T-helper 22 cell (primary cell): ENCODE results near the gene TOP3B.
A peak's percentile ranks its signal among the peaks of the same experiment; 100 is the strongest.

Experiments used
- DNase-seq: peaks from one replicate; pipeline ENCODE4 v3.0.0-alpha.2; 2020; ENCODE audit warnings: low read depth

Gene TOP3B

GRCh38 chr22:21961886-21962654 is 20.5 kb downstream of the TOP3B start:
- no peak for DNase-seq

DNA sequence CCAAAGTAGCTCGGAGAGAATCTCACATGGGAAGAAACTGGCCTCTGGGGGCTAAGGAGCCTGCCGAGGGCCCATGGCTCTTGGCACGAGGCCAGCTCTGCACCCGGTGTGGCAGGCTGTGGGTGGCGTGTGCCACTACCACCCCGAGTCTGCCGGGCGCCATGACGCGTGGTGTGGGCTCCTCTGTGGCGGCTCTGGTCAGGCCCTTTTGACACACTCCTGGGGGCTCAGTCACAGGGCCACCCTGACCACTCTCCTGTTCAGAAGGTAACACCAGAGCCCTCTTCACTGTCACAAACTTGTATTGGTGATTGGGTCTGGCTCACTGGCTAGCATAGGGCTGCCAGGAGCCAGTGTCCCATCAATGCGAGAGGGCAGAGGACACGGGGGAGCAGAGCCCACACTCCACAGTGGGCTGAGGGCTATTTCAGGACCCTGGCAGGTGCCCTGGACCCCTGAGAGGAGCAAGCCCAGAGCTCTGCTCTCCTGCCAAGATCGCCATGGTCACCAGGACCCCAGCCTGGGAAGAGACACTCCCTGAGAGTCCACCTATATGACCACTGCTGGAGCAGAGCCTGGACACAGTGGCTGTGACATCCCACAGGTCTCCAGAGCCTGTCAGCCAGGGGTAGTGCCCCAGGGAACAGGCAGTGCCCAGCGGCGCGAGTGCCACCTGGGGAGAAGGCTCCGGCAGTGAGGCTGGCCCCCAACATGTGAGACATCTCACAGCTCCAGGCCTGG is 21.3 kb downstream of the TOP3B start:
- DNase-seq: no peak

DNA sequence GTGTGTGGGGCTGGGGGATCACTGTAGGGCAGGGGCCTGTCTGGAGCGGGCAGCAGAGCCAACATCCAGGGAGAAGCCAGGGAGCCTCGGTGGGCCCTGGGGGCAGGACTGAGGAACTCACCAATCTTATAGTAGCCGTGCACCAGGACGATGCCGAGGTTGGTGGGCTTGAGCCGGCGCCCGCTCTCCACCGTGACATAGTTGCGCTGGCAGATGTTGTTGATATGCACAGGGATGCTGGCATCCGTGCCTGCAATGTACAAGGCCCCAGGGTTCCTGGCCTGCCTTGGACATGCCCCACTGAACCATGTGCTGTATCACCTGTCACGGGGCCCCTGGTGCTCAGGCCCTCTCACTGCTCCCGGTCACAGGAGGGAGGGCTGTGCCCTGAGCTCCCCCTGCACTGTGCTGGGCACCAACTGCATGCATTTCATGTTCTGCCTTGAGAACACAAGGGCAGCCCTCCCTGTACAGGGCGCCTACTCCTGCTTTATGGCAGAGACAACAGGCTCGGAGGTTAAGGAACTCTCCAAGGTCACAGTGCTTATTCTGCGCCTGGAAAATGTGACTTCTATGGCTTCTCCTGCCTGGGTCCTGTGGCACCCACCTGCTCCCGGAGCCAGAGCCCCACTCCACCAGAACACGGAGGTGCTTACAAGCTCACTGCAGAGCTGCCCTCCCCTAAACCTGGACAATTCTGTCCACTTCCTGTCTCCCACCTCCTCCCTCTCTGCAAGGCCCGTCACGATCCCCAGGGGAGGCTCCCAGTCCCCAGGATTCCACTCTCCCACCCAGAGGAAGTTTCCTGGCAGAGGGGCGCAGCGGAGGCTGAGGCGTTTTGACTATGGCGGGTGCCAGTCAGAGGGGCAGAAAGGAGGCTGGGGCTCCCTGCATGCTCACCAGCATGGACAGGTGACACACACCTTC is 22.1 kb downstream of the TOP3B start:
- no peak for DNase-seq

- no peak for DNase-seq
Measured at GRCh38 chr22:21959274-21960074, 23.1 kb downstream of the TOP3B start.

DNA sequence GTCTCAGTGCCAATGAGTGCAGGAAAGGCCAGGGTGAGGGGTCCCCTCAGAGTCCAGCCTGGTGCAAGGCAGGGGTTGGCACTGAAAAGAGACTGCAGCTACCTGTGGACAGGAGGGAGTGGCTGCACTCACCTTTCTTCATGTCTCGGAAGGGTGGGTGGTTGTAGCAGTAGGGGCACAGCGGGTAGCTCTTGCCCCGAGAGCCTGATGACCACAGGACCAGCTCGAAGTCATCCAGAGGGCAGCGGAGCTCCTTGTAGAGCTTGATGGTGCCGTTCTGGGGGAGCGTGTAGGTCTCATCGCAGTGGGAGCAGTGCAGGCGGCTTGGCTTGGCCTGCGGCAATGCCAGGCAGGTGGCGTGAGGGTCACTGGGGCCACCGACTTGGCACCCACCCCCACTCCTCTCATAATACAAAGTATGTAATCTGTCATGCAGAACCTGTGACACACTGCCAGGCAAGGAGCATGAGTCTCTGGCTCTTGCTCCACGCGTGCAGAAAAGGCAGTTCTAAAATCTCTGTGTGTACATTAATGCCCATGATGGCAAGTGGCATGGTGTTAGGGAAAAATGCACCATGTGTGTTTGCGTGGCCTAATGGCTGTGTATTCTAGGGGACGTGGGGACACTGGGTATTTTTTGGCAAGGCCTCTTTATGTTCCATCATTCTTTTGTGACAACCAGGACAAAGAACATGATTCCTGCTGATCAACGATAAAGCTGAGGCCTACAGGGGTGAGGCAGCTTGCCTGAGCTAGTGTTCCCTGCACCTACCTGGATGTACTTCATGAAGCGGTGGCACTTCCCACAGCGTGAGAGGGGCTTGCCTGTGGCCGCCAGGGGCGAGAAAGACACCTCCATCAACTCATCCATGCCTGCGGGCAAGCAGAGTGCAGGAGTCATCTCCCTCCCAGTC is 24.0 kb downstream of the TOP3B start:
- DNase-seq: no peak

DNA sequence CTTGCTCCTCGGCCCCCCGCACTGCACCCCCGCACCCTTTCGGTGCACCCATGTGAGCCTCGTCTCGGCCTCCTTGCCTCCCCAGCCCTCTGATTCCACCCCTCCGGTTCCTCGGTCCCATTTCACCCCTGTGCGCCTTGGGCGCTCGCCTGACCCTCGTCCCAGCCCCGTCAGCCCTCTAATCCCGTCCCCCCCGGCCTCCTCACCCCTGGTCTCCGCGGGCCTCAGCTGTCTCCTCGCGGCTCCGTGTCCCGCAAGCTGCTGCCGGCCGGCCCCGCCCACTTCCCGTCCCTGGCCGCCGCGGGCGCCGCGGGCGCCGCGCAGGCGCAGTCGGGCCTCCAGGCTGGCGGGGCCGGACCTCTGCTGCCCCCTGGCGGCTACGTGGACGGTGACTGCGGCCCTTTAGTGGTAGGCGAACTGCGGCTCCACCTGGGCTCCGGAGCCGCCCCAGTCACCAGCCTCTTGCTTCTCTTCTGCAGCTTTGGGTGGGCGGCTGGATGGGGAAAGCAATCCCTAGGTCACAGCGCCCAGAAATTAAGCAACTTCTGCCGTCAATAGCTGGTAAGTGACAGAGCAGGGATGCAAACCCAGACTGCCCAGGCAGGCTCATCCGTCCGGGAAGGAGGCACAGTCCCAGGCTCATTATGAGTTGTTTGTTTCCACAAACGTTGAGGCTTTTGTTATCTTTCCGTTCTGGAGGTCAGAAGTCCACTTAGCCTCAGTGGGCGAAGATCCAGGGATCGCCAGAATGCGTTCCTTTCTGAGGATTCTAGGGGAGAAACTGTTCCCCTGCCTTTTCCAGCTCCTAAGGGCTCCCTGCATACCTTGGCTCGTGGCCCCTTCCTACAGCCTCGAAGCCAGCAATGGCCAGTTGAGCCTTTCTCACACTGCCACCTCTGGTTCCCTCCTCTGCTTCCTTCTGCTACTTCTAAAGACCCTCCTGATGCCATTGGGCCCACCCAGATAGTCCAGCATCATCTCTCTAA is 29.7 kb downstream of the TOP3B start, which contains the start of gene PPM1F:
Gene PPM1F, minus strand, starts transcription at position 263 of the 986 bp plus-strand sequence. CDS start 6,800 bp downstream, outside the sequence.
- DNase-seq: peak; percentile 75

- DNase-seq: no peak
Measured at GRCh38 chr22:21951931-21952465, 30.6 kb downstream of the TOP3B start.

- no peak for DNase-seq
Measured at GRCh38 chr22:21951062-21951461, 31.5 kb downstream of the TOP3B start.

- no peak for DNase-seq
Measured at GRCh38 chr22:21949948-21950347, 32.6 kb downstream of the TOP3B start.

- DNase-seq: no peak
Measured at GRCh38 chr22:21949569-21949918, 33.0 kb downstream of the TOP3B start.

GRCh38 chr22:21948824-21949568 is 33.6 kb downstream of the TOP3B start:
- no peak for DNase-seq

- DNase-seq: no peak
Measured at GRCh38 chr22:21948390-21948789, 34.2 kb downstream of the TOP3B start.

GRCh38 chr22:21947040-21948014 is 35.3 kb downstream of the TOP3B start:
- DNase-seq: no peak

- no peak for DNase-seq
Measured at GRCh38 chr22:21946262-21946925, 36.2 kb downstream of the TOP3B start.

- no peak for DNase-seq
Measured at GRCh38 chr22:21945453-21946261, 36.9 kb downstream of the TOP3B start.

GRCh38 chr22:21944871-21945270 is 37.7 kb downstream of the TOP3B start:
- DNase-seq: no peak
